Dermis microvascular lymphatic vessel endothelial cell (primary cell): ENCODE data around the gene MRPL34. TPM values are rescaled to one million over a fixed set of nuclear protein-coding genes. Genes with fewer than 3 reads are reported as not detected.
A peak's percentile ranks its signal among the peaks of the same experiment; 100 is the strongest.

Experiments
- DNase-seq, 2 donors: peaks; one replicate each; pipeline versions ENCODE4 v3.0.0 to v3.0.0-alpha.2; 2010; ENCODE audit warnings: low read depth in 2 of 2
- total RNA-seq: library from RNA; depleted of rRNA; stranded (reverse); fragments of >200 nt; gene quantifications from 2 replicates; pipeline ENCODE4 v1.2.1, GENCODE V29; 2014

Gene MRPL34
- total RNA-seq, 1 donor from 2014 or later: 42.1 TPM

- no peak for DNase-seq
Measured at GRCh38 chr19:17340302-17340870, 34.7 kb downstream of the MRPL34 start.

GRCh38 chr19:17340871-17341357 lies 35.2 kb downstream of the MRPL34 start:
- no peak for DNase-seq

- no peak for DNase-seq
Measured at GRCh38 chr19:17341386-17341785, 35.7 kb downstream of the MRPL34 start.

- DNase-seq: no peak
Measured at GRCh38 chr19:17341845-17342244, 36.2 kb downstream of the MRPL34 start.

- DNase-seq: peak in 1 of 2 donors; percentile 64
Measured at GRCh38 chr19:17346109-17346671, 40.5 kb downstream of the MRPL34 start.

GRCh38 chr19:17347361-17347760 lies 41.7 kb downstream of the MRPL34 start:
- peak in 1 of 2 donors; percentile 57 for DNase-seq

- no peak for DNase-seq
Measured at GRCh38 chr19:17347877-17348276, 42.2 kb downstream of the MRPL34 start.

- peak; percentile 86 to 93 for DNase-seq
Measured at GRCh38 chr19:17348700-17349099, 43.0 kb downstream of the MRPL34 start.

- no peak for DNase-seq
Measured at GRCh38 chr19:17351815-17352435, 46.3 kb downstream of the MRPL34 start.

- no peak for DNase-seq
Measured at GRCh38 chr19:17352608-17353280, 47.1 kb downstream of the MRPL34 start.

GRCh38 chr19:17353386-17353785 lies 47.7 kb downstream of the MRPL34 start:
- DNase-seq: no peak

Other genes with a start within 250 kb of the MRPL34 start
- gene HAUS8, start 230.4 kb upstream of the MRPL34 start, total RNA-seq: 2.8 and 4.4 TPM in 2 replicates
- gene MYO9B, start 230.1 kb upstream of the MRPL34 start, total RNA-seq: 27.1 and 38.3 TPM in 2 replicates
- gene USE1, start 90.5 kb upstream of the MRPL34 start, total RNA-seq: 11.6 and 15.4 TPM in 2 replicates
- gene OCEL1, start 79.6 kb upstream of the MRPL34 start, total RNA-seq: 2.1 and 7.0 TPM in 2 replicates
- gene NR2F6, start 60.0 kb upstream of the MRPL34 start, total RNA-seq: 31.6 and 32.9 TPM in 2 replicates
- 20.9 and 37.4 TPM in 2 replicates for gene USHBP1, start 41.1 kb upstream of the MRPL34 start, total RNA-seq
- gene BABAM1, start 38.4 kb upstream of the MRPL34 start, total RNA-seq: 80.7 and 95.3 TPM in 2 replicates
- gene ANKLE1, start 24.0 kb upstream of the MRPL34 start, total RNA-seq: 0.51 and 0.63 TPM in 2 replicates
- gene ABHD8, start 2.4 kb upstream of the MRPL34 start, total RNA-seq: 5.1 and 8.2 TPM in 2 replicates
- 18.2 and 24.5 TPM in 2 replicates for gene DDA1, start 3.7 kb downstream of the MRPL34 start, total RNA-seq
- 1.8 and 2.8 TPM in 2 replicates for gene ANO8, start 29.0 kb downstream of the MRPL34 start, total RNA-seq
- 7.6 and 9.1 TPM in 2 replicates for gene GTPBP3, start 31.7 kb downstream of the MRPL34 start, total RNA-seq
- gene PLVAP, start 71.5 kb downstream of the MRPL34 start, total RNA-seq: 5.9 and 21.2 TPM in 2 replicates
- gene CCDC194, start 88.3 kb downstream of the MRPL34 start, total RNA-seq: not detected in 2 replicates
- 1.9 and 4.0 TPM in 2 replicates for gene BST2, start 99.8 kb downstream of the MRPL34 start, total RNA-seq
- gene MVB12A, start 114.2 kb downstream of the MRPL34 start, total RNA-seq: 29.4 and 41.7 TPM in 2 replicates
- gene TMEM221, start 142.8 kb downstream of the MRPL34 start, total RNA-seq: not detected in 2 replicates
- not detected in 2 replicates for gene NXNL1, start 155.1 kb downstream of the MRPL34 start, total RNA-seq
- 13.2 and 22.4 TPM in 2 replicates for gene SLC27A1, start 164.7 kb downstream of the MRPL34 start, total RNA-seq
- gene PGLS, start 205.8 kb downstream of the MRPL34 start, total RNA-seq: 32.6 and 80.5 TPM in 2 replicates
- gene COLGALT1, start 249.8 kb downstream of the MRPL34 start, total RNA-seq: 57.9 and 60.7 TPM in 2 replicates